ENCODE results near the gene FLT1. TPM values are rescaled to one million over a fixed set of nuclear protein-coding genes. Genes with fewer than 3 reads are reported as not detected.
A peak's percentile ranks its signal among the peaks of the same experiment; 100 is the strongest.

Gene FLT1
- total and polyA plus RNA-seq, 2 experiments from 2014 or later, result 7.5 to 14.8 TPM

DNA sequence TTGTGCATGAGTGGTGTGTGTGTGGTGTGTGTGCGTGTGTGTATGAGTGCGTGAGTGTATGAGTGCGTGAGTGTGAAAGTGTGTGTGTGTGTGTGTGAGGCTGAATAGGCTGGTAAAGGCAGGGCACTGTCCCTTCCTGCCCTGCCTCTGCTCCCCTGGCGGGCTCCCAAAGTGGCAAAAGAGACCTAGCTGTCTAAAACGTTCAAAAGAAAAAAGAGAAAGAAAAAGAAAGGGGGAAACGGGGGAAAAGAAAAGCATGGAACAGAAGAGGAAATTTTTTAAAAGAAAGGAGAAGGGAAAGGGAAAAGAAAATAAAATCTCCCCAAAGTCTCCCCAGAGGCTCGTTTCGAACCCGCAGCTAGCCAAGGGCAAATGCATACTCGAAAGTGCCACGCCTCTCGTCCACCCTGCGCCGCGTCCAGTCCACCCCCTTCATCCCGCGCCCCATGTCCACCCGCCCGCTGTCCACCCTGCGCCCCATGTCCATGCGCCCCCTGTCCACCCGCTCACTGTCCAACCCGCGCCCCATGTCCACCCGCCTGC is 37.0 kb upstream of the FLT1 start:
- H3K9me3 ChIP-seq (ENCODE audit: low read depth), result no peaks in the 10 kb centered on the region
- H3K4me3 ChIP-seq, result peak overlapping the region; percentile 58
- no peaks in the 10 kb centered on the region for H3K36me3 ChIP-seq
- peak; percentile 10 to 13 for DNase-seq (ENCODE audit: low read depth in 1 of 2, low spot score in 1 of 2)
- H3K27me3 ChIP-seq, result peaks cover 43% of the 10 kb centered on the region
- no peak overlapping the region for H3K27ac ChIP-seq
- no peaks in the 10 kb centered on the region for H3K4me1 ChIP-seq (ENCODE audit: low read depth)
- TF ChIP-seq, protein P1, sequence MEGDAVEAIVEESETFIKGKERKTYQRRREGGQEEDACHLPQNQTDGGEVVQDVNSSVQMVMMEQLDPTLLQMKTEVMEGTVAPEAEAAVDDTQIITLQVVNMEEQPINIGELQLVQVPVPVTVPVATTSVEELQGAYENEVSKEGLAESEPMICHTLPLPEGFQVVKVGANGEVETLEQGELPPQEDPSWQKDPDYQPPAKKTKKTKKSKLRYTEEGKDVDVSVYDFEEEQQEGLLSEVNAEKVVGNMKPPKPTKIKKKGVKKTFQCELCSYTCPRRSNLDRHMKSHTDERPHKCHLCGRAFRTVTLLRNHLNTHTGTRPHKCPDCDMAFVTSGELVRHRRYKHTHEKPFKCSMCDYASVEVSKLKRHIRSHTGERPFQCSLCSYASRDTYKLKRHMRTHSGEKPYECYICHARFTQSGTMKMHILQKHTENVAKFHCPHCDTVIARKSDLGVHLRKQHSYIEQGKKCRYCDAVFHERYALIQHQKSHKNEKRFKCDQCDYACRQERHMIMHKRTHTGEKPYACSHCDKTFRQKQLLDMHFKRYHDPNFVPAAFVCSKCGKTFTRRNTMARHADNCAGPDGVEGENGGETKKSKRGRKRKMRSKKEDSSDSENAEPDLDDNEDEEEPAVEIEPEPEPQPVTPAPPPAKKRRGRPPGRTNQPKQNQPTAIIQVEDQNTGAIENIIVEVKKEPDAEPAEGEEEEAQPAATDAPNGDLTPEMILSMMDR (IDR thresholded peaks at IDR 0.05; ENCODE audit: low read depth, low read length), result no peak

- Histone ChIP-seq H3K4me1 (ENCODE audit: low read depth) (no peaks in the 10 kb centered on the region), H3K27ac (no peak overlapping the region), H3K36me3 (no peaks in the 10 kb centered on the region), H3K27me3 (peaks cover 43% of the 10 kb centered on the region), H3K9me3 (ENCODE audit: low read depth) (no peaks in the 10 kb centered on the region), H3K4me3 (peak overlapping the region; percentile 58)
- TF ChIP-seq, protein P1 (IDR thresholded peaks at IDR 0.05; ENCODE audit: low read depth, low read length), result no peak
- peak; percentile 40 to 41 for DNase-seq (ENCODE audit: low read depth in 1 of 2, low spot score in 1 of 2)
Observed at GRCh38 chr13:28531077-28531844, 36.3 kb upstream of the FLT1 start.

DNA sequence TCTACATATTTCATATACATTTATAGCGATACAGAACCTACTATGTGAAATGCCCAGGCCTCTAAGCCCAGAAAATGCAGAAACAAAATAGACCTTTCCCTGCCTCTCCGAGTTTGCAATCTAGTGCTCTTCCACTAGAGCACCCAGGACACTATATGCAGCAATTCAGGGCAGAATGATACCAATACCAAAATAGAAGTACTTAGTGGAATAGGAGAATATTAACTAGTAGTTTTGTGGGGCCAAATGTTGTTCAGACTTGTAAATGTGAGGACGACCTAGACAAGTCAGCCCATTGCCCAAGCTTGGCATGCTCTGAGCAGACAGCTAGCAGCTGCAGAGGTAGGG is 35.8 kb upstream of the FLT1 start:
- Histone ChIP-seq H3K27ac (no peak overlapping the region), H3K27me3 (peaks cover 43% of the 10 kb centered on the region), H3K4me1 (ENCODE audit: low read depth) (no peaks in the 10 kb centered on the region), H3K4me3 (peak overlapping the region; percentile 58), H3K36me3 (no peaks in the 10 kb centered on the region), H3K9me3 (ENCODE audit: low read depth) (no peaks in the 10 kb centered on the region)
- TF ChIP-seq, protein P1 (IDR thresholded peaks at IDR 0.05; ENCODE audit: low read depth, low read length), result peak; percentile 15
- peak in 1 of 2 donors; percentile 42 for DNase-seq (ENCODE audit: low read depth in 1 of 2, low spot score in 1 of 2)

DNA sequence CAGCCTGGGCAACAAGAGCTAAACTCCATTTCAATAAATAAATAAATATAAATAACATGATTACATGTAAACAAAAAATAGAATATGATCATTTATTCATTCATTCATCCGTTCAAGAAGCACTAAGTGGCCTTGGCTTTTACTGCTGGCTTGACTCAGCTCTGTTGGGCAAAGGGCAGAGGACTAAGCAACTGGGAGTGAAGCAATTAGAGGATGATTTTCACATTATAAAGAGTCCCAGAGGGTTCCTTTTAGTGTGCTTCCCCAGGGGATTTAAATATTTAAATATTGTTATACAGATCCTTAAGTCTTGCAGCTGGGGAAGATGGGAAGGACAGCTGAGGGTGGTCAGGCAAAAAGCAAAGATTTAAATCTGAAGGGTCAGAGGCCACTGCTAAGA is 34.9 kb upstream of the FLT1 start:
- Histone ChIP-seq H3K9me3 (ENCODE audit: low read depth) (no peaks in the 10 kb centered on the region), H3K27me3 (peaks cover 43% of the 10 kb centered on the region), H3K27ac (no peak overlapping the region), H3K4me1 (ENCODE audit: low read depth) (no peaks in the 10 kb centered on the region), H3K36me3 (no peaks in the 10 kb centered on the region), H3K4me3 (no peak overlapping the region)
- DNase-seq (ENCODE audit: low read depth in 1 of 2, low spot score in 1 of 2), result no peak
- TF ChIP-seq, protein P1 (IDR thresholded peaks at IDR 0.05; ENCODE audit: low read depth, low read length), result no peak

DNA sequence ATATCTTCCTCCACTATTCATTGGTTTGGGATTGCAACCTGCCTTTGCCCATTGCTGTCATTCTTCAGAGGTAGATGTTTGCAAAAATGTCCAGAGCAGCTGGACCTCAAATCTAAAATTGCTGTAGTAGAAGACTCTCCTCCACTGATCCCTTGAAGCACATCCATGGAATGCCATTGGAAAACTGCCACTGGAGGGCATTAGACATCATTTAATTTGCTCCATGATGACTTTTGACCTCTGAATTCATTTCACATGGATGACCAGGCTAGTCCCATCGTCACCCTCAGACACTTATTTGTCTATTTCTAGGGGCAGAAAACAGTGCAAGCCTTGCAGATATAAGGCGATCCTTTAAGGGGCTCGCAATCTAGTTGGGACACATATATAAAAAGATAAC is 33.9 kb upstream of the FLT1 start:
- TF ChIP-seq, protein P1 (IDR thresholded peaks at IDR 0.05; ENCODE audit: low read depth, low read length), result no peak
- Histone ChIP-seq H3K4me3 (no peak overlapping the region), H3K9me3 (ENCODE audit: low read depth) (no peaks in the 10 kb centered on the region), H3K36me3 (no peaks in the 10 kb centered on the region), H3K27ac (no peak overlapping the region), H3K4me1 (ENCODE audit: low read depth) (peaks cover 5% of the 10 kb centered on the region), H3K27me3 (peaks cover 41% of the 10 kb centered on the region)
- no peak for DNase-seq (ENCODE audit: low read depth in 1 of 2, low spot score in 1 of 2)

Data from cardiac muscle cell (in vitro differentiated cells and primary cell).